Stimulated activated CD8-positive, alpha-beta memory T cell treated with anti-CD3 and anti-CD28 coated beads, Interleukin-2, amount 100 ng/mL, for 1 hour (primary cell): ENCODE data around the gene GPRC5B.

Experiments used
- DNase-seq, 2 donors: peaks; one replicate each; pipeline ENCODE4 v3.0.0-alpha.2; 2020; ENCODE audit warnings: low read depth in 2 of 2

The GPRC5B gene

DNA sequence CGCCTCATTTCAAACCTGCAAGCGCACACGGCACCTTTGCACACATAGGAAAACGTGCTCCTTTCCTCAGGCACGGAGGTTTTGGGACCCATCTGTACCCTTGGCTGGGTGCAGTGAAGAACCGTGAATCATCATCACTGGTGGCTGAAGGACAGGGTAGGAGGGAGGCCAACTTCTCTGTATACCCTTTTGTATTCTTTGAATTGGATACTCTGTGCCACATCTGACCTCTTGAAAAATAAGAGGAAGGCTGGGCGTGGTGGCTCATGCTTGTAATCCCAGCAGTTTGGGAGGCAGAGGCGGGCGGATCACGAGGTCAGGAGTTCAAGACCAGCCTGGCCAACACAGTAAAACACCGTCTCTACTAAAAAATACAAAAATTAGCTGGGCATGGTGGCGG is 11.7 kb downstream of the GPRC5B start:
- DNase-seq = no peak

DNA sequence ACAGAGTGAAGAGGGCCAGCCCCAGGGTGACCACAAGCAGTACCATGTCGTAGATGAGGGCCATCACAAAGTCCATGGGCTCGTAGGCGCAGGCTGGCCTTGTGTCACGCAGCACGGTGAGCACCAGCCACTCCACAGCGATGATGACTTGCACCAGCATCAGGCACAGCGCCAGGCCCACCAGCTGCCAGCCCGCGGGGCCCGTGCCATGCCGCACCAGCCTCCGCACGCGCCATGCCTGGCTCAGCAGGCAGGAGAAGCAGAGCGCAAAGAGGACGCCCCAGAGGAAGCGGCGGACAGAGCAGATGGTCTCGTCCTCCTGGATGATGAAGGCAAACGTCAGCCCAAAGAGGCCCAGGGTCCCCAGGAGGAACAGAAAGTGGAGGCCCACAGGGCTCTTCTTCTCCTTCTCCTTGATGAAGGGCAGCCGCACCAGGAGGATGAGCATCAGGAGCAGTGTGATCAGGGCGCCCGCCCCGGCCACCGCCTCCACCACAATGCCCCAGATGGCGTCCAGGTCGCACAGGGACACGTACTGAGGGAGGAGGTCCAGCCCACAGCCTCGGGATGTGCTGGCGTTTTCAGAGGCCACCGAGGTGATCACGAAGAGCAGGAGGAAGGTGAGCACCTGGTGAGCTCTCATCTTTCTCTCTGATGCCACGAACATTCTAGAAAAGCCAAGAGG is 12.3 kb downstream of the GPRC5B start:
- no peak for DNase-seq

DNA sequence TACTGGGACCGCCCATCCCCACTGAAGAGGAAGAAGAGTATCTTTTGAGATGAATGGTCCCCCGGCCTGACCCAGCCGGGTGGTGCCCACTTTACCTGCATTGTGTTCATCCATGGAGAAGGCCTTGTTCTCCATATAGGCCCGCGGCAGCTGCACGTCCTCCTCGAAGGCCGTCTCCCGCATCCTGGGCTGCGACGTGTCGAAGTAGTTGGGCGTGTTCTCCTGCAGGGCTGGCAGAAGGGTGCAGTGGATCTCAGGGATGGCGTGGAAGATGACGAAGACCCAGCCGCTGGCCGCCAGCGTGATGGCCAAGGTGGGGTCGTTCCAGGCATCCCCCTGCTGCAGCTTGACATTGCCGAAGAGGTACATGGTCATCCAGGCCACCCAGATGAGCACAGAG is 12.9 kb downstream of the GPRC5B start:
- DNase-seq = no peak

DNA sequence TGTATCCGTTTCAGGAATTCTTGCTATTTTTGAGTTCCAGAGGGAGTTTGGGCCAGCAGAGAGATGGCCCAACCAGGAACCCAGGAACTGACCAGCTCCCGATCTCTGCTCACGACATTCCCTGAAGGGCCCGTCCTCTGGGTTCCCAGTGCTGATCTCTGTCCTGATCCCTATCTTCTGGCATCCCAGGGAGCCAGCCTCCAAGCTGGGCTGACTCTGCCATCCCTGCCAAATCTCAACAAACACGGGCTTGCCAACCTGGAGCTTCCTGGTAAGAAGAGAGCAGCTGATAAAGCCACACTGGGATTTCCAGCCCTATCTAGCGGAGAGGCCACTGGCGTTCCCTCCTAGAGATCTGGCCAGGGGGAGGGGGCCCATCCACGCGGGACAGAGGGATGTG is 16.2 kb downstream of the GPRC5B start:
- no peak for DNase-seq

DNA sequence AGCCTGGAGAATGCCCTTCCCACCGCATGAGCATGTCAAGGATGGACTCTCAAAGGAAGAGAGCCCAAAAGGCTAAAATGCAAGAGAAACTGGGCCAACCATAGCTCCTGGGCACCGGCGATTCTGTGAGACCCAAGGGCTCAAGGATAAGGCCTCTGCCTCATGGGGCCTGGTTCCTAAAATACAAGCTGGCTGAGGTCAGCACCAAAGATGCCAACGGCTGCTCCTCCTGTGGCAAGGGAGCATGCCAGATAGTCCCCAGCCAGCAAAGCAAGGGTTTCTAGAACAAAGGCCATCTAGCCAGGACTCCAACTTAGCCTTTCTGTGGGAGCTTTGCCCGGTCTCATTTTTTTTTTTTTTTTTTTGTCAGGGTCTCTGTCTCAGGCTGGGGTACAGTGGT is 20.1 kb downstream of the GPRC5B start:
- no peak for DNase-seq

DNA sequence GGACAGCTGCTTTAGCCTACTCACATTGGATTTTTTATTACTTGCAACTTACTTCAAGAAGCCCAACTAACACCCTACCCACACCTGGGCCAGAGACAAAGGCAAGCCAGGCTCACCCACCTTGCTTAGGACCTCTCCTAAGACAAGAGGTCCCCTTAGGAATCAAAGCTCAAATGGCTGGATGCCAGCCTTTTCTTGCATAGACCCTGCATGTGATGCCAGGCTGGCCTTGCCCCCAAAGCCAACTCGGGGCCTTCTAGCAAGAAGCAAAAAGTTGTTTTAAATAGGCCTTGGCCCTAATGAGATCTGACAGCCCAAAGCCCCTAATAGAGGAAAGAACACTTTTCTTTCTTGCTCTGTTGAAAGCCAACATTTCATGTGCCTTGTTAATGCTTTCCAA is 20.7 kb downstream of the GPRC5B start:
- DNase-seq = no peak

DNA sequence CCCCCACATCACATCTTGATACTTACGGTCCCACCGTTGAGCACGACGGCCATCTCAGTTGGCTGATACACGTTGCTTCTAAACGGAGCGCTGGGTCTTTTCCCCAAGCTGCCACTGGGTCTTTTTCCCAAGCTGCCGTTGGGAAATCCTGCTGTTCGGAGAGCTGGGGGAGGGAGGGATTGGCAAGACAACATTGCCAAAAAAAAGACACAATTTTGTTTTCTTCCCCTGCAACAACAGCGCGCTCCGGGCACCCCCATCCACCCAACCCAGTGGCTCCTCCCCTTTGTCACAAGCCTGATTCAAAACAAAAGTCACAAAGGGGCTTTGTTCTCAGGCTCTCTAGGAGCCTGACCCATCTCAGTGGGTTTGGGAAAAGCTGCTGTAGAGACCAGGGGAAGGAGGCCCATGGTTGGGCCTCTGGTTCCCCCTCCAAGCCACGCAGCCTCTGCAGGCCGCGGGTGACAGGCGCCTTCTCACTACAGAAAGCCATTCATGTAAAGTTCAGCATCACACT is 22.8 kb downstream of the GPRC5B start:
- no peak for DNase-seq

DNA sequence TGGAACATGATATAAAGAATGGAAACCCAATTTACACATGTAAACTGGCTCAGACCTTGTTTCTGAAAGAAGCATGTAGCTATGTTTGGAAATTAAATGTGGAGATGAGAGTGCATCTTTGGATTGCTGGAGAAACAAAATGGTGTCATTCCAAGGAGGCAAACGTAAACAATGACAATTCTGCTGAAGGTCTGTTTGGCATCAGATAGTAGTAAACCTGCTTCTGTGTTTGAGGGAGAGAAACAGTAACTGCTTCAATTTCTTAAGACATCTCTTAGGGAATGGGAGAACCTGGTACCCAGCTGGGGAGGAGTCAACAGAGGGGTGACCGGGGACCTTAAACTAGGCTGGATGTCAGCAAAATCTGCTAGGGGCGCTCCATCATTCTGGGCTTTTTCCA is 23.5 kb downstream of the GPRC5B start:
- no peak for DNase-seq

DNA sequence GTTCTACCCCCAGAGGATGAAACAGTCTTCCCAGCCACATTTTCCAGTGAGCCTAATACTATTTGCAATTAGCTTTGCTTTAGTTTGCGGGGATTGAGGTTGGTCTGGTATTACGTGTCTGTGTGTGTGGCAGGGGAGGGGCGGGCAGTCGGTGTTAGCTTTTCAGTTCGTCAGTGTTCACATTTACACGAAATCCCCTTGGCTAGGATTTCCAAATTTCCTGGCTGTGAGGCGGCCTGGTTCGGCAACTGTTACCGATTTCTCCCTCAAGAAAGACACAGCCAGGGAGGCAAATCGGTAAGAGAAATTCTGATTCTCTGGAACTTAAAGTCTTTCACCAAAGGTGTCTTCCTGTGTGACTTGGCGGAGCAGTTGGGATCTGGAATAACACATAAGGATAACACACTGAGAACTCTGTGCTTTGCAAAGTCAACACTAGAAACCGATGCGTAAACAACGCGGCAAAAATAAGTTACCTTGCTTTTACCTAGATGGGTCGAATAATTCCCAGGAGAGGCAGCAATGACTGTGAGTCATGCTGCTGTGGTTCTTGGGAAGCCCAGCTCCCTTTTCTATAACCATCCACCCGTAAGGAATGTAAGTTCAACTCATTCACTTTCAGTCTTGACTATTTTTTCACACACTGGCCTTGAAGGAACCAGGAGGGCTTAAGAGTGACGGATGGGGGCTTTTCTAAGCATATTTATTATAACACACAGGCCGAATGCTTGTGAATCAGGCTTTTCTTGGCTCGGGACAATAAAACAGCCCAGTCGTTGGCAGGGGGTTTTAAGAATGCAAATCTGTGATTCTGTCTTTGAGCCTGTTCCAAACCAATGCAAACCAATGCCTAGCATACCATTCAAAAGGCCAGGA is 24.2 kb downstream of the GPRC5B start:
- DNase-seq = no peak

DNA sequence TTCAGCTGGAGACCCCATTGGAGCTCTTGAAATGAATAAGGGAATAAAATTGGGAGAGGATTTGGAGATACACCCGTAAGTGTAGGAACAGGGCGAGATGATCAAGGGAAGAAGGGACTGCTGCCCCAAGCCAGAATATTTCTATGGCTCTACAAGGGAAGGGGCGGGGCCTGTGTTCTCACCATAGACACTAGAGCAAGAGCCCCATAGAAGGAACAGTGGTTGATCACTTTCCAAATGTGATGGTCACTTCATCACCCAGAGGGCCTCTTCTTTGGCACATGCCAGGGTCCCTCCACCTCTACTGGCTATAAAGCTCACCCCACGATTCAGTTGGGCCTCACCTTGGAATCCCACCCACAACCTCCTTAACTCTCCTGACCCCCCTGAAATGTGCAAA is 25.0 kb downstream of the GPRC5B start:
- no peak for DNase-seq

DNA sequence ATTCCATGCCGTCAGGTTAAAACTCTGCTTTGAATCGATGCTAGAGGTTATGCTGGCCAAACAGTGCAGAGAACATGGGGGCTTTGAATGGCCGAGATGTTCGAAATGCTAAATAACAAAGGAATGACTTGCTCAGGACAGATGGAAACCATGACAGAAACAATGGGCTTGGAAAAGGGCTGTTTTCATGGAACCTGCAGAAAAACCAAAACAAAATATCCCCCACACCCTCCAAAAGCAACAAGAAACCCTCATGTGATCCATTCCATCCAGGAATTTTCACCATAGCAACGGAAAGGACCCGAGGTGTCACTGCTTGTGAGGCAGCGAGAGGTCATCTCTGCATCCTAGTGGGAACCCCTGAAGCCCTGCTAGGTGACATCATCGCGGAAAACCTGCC is 25.5 kb downstream of the GPRC5B start:
- no peak for DNase-seq

DNA sequence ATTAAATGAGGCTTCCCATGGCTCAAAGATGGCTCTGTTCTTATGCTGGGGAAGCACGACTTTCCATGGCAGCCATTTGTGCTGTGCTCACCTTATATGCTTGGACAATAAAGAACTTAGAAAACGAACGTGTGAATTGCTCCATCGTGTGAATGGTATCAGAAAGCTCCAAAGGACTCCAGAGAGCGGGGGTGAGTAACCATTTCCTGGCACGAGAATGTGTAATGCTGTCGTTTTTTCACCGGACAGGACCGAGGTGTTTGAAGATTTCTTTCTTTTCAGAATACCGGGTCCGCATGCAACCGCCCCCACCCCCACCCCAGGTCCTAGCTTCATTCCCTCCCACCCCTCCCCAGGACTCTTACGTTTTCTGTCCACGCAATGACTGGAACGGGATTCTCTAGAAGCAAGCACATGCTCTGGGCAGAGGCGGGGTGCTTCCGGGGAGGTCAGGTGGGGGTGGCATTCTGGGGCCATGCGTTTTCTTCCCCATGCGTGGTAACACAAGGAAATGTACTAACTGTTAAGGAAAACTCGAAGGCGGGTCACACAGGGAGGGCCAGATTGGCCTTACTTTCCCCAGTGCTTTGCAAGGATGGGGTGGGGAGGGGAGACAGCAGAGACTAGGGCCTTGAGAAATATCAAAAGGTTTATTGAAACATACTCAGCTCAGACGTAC is 26.2 kb downstream of the GPRC5B start:
- DNase-seq = no peak

DNA sequence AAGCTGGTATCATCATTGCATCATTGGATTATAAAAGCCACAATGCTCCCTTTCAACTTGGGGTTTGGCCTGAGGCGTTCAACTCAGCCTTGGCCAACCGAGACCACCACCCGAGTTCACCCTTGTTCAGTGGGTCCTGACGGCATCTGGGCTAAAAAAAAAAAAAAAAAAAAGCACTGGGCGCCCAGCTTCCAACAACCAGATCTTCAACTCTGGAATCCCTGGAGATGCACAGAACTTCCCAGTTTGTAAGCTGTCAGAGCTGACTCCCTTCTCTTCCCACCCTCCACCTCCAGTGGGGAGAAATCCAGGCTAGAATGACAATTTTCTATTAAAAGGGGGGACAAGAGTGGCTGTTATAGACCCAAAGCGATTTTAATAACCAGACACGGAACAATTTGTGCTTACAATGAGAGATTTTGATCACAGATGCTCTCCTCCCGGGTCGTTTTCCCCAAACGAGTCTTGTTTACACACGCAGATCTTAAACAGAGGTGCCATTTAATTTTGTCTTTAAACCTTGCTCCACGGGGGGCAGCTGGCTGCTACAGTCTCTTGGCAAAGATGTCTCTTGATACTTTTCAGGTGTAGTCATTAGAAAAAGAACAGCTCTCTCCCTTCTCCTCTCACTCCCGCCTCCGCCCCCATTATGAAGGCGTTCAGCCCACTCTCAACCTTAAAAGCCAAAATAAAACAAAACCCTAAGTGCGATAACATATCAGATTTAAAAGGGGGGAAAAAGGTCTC is 26.9 kb downstream of the GPRC5B start:
- DNase-seq = no peak

DNA sequence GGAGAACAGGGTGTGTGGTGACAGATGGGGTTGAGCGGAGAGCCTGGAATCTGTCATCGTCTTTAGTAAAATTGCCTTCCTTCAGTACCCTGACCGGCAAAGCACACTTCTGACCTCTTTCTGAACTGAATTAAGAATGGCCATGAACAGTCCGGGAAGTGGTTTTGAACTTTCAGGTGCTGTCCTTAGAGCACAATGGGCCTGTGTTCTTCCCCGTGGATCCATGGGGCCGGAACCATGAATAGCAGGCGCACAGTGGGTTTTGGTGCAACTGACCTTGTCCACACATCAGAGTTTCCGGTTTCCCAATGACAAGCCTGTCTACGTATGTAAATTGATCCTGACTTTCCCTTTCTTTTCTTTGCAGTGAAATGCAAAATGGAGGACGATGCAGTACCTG is 28.5 kb downstream of the GPRC5B start:
- no peak for DNase-seq

DNA sequence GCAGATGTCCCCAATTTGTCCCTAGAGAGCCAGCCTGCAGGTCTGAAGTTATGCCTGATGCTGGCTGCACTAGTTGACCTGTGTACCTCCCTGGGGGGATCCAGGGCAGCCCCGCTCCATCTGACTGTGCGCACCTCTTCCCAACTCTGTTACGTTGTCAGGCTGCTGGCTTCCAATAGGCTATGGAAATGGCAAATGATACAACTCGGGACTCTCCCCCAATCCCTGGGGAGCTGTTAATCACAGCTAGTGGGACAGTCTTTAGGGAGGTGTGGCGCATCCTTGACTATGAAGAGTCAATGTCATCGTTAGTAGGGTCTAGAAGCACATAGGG is 30.1 kb downstream of the GPRC5B start:
- DNase-seq = no peak

DNA sequence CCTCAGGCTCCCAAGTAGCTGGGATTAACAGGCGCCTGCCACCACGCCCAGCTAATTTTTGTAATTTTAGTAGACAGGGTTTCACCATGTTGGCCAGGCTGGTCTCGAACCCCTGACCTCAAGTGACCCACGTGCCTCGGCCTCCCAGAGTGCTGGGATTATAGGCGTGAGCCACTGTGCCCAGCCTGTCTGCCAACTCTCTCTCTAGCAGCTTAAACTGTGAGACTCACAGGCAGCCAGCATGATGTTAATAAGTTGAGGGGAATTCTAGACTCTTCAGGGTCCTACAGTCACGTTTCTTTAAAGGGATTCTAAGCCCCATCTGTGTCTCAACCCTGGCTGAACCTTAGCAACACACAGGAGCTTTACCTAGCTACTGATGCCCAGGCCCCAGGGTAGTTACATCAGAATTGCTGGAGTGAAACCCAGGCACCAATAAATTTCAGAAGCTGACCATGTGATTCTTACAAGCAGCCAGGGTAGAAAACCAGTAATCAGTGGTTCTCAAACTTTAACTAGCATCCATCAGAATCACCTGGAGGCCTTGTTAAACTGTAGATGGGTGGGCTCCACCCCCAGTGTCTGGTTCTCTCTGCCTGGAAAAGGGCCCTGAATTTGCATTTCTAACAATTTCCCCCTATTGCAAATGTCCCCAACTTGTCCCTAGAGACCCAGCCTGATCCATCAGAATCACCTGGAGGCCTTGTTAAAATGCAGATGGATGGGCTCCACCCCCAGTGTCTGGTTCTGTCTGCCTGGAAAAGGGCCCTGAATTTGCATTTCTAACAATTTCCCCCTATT is 30.7 kb downstream of the GPRC5B start:
- DNase-seq = no peak

DNA sequence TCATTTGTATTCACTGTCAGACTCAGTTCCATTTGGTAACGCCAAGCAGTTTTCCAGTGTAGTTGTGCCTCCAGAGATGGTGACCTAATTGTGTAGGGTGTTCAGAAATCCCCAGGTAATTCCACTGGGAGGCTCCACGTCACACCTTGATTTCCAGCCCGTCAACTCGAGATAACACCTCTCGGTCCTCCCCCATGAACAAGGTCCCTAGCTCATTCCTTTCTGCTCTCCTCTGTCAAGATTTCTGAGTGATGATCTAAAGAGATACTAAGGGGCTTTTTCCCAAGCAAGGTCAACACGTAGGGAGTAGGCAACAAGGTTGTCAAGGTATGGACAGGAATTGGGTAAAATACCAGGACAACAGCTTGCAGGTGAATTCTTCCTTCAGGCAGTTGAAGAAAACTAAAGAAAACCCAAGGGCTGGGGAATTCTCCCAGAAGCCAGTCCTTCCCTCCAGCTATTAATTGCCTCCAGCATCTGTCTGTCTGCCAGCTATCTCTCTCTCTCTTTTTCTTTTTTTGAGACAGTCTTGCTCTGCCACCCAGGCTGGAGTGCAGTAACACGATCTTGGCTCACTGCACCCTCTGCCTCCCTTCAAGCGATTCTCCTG is 31.4 kb downstream of the GPRC5B start:
- DNase-seq = no peak

DNA sequence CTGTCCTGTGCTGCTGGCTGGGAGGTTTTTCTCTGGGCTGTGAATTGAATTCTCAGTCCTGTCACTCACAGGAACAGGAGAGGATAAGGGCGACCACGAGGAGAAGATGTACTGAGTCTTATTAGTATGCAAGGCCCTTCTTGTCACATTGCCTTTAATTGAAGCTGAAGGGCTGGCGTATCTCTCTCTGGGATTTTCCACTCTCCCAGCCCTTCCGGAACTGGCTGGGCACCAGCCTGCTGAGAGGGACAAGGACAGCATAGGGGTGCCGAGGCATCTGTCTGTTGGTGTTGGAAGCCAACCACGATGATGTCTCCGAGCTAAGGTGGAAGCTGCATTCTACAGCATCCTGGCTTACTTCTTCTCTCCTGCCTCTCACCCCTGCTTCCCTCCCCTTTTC is 33.2 kb downstream of the GPRC5B start:
- DNase-seq = no peak

DNA sequence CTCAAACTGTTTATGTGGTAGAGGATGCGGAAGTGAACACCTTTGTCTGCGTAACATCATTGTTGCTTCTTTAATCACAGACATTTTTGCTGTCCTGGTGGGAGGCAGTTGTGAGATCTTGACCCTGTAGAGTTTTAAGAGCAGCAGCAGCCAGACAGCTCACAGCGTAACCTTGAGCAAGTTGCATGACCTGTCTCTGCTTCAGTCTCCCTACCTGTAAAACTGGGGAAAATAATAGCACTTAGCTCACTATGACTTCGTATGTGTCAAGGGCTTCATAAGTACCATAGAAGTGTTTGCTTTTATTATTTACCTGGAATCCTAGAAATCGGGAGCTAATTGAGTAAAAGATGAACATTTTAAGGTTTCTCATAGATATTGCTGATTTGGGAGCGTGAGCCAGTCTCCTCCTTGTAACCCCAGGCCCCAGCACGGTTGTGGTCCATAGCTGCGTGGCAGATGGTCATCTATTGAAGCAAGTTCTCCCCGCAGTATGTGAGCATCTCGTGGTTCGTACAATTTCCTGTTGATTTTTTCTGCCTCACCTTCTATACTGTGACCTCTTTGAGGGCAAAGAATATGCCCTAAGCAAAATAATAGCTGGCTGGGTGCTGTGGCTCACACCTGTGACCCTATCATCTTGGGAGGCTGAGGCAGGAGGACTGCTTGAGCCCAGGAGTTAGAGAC is 34.4 kb downstream of the GPRC5B start:
- DNase-seq = no peak

DNA sequence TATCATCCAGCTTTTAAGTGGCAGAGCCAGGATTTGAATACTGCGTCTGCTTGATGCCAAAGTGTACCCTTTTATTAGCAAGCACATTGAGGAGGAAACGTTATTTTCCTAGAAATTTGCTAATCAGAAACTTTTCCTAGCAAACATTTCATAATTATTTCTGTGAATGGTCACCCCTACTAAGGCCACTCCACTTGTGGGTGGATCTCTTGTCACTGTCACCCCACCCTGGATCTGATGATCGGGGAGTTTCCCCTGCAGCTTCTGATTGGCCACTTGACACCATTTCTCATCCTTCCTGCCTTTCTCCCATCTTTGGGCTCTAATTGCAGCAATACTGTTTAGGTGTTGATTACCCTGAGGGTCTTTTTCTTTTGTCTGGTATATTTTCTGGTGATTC is 35.9 kb downstream of the GPRC5B start:
- DNase-seq = no peak
